HL-60/S4 (cell line): ENCODE results near the gene USP31.

Source experiments
- in situ Hi-C: fragments of 300-500 bp; cut with MboI; formaldehyde crosslinking; loops from 2 replicates; pipeline ENCODE4 v1.14.3; 2022; ENCODE audit warnings: low sequenced_read_pairs

USP31 gene

GRCh38 chr16:23149267-23149992 lies at the start of gene USP31:
TSS of gene USP31 (minus strand) at chr16:23149452. CDS start at chr16:23149270, 182 bp downstream.
- in situ Hi-C loops = no loop called here

- in situ Hi-C loops = no loop called here
Observed at GRCh38 chr16:23196539-23196938, 47.3 kb upstream of the USP31 start.

- in situ Hi-C loops = no loop called here
Observed at GRCh38 chr16:23195366-23195978, 46.2 kb upstream of the USP31 start.

GRCh38 chr16:23194497-23195221 lies 45.4 kb upstream of the USP31 start:
- in situ Hi-C loops = no loop called here

- in situ Hi-C loops = loop anchor here (10.0 kb wide), 1 partner anchor 246 kb away; no protein-coding TSS in a partner anchor
Observed at GRCh38 chr16:23188911-23189310, 39.7 kb upstream of the USP31 start.

- in situ Hi-C loops = loop anchor here (10.0 kb wide), 1 partner anchor 247 kb away; no protein-coding TSS in a partner anchor
Observed at GRCh38 chr16:23187341-23187740, 38.1 kb upstream of the USP31 start.

GRCh38 chr16:23186171-23186570 lies 36.9 kb upstream of the USP31 start:
- in situ Hi-C loops = loop anchor here (10.0 kb wide), 1 partner anchor 249 kb away; no protein-coding TSS in a partner anchor

GRCh38 chr16:23185656-23186055 lies 36.4 kb upstream of the USP31 start:
- in situ Hi-C loops = loop anchor here (10.0 kb wide), 1 partner anchor 249 kb away; no protein-coding TSS in a partner anchor

GRCh38 chr16:23183543-23183862 lies 34.3 kb upstream of the USP31 start:
- in situ Hi-C loops = loop anchor here (10.0 kb wide), 1 partner anchor 251 kb away; no protein-coding TSS in a partner anchor

- in situ Hi-C loops = loop anchor here (10.0 kb wide), 1 partner anchor 252 kb away; no protein-coding TSS in a partner anchor
Observed at GRCh38 chr16:23182679-23183542, 33.7 kb upstream of the USP31 start, which contains the start of gene SCNN1G. TSS of gene SCNN1G (plus strand) at chr16:23182745. CDS start at chr16:23186272, 3,527 bp downstream.

- in situ Hi-C loops = loop anchor here (10.0 kb wide), 1 partner anchor 253 kb away; no protein-coding TSS in a partner anchor
Observed at GRCh38 chr16:23182206-23182678, 33.0 kb upstream of the USP31 start.

GRCh38 chr16:23181506-23181905 lies 32.3 kb upstream of the USP31 start:
- in situ Hi-C loops = loop anchor here (10.0 kb wide), 1 partner anchor 253 kb away; no protein-coding TSS in a partner anchor

GRCh38 chr16:23175651-23176050 lies 26.4 kb upstream of the USP31 start:
- in situ Hi-C loops = no loop called here

- in situ Hi-C loops = no loop called here
Observed at GRCh38 chr16:23174622-23175021, 25.4 kb upstream of the USP31 start.

GRCh38 chr16:23172994-23173393 lies 23.7 kb upstream of the USP31 start:
- in situ Hi-C loops = no loop called here

GRCh38 chr16:23172583-23172982 lies 23.3 kb upstream of the USP31 start:
- in situ Hi-C loops = no loop called here

- in situ Hi-C loops = no loop called here
Observed at GRCh38 chr16:23164736-23165135, 15.5 kb upstream of the USP31 start.

GRCh38 chr16:23163921-23164320 lies 14.7 kb upstream of the USP31 start:
- in situ Hi-C loops = no loop called here

- in situ Hi-C loops = no loop called here
Observed at GRCh38 chr16:23160574-23160973, 11.3 kb upstream of the USP31 start.

- in situ Hi-C loops = no loop called here
Observed at GRCh38 chr16:23160082-23160481, 10.8 kb upstream of the USP31 start.
